Liver (tissue), 3 donors: ENCODE data around the gene MARCHF3.

Source experiments
- ATF3 ChIP-seq: IDR thresholded peaks from 2 replicates; pipeline ENCODE4 v1.6.1; 2016; ENCODE audit warnings: antibody characterized with exemption
- EGR1 ChIP-seq, 2 donors: IDR thresholded peaks; 2 replicates each; pipeline ENCODE4 v1.6.1; 2016 to 2018; ENCODE audit warnings: antibody characterized with exemption in 2 of 2, low read depth in 2 of 2
- GABPA ChIP-seq, 2 donors: IDR thresholded peaks in 1 of 2; conservative IDR thresholded peaks in 1 of 2; 2 replicates each; pipeline ENCODE4 v1.6.1; 2016; ENCODE audit warnings: antibody characterized with exemption in 2 of 2, mild to moderate bottlenecking in 1 of 2, moderate library complexity in 1 of 2
- JUND ChIP-seq, 2 donors: IDR thresholded peaks; 2 replicates each; pipeline ENCODE4 v1.6.1; 2016; ENCODE audit warnings: antibody characterized with exemption in 2 of 2
- RAD21 ChIP-seq, 2 donors: IDR thresholded peaks; 2 replicates each; pipeline ENCODE4 v1.6.1; 2016; ENCODE audit warnings: antibody characterized with exemption in 2 of 2, mild to moderate bottlenecking in 2 of 2
- RXRA ChIP-seq, 2 donors: IDR thresholded peaks; 2 replicates each; pipeline ENCODE4 v1.6.1; 2017 to 2018; ENCODE audit warnings: antibody characterized with exemption in 2 of 2, mild to moderate bottlenecking in 1 of 2
- SP1 ChIP-seq: IDR thresholded peaks from 2 replicates; pipeline ENCODE4 v1.6.1; 2018; ENCODE audit warnings: antibody characterized with exemption, mild to moderate bottlenecking
- ZBTB33 ChIP-seq: IDR thresholded peaks from 2 replicates; pipeline ENCODE4 v1.6.1; 2016; ENCODE audit warnings: antibody characterized with exemption
- TF ChIP-seq, protein P1 (sequence below): fragments of 150-350 bp; IDR thresholded peaks from 2 replicates; pipeline ENCODE4 v1.5.1; 2017; ENCODE audit warnings: improper control_type of control experiment, low read depth, low read length; ENCODE audit not compliant: missing input control
- donor health status: healthy.
- donor health status: healthy.

DNA sequence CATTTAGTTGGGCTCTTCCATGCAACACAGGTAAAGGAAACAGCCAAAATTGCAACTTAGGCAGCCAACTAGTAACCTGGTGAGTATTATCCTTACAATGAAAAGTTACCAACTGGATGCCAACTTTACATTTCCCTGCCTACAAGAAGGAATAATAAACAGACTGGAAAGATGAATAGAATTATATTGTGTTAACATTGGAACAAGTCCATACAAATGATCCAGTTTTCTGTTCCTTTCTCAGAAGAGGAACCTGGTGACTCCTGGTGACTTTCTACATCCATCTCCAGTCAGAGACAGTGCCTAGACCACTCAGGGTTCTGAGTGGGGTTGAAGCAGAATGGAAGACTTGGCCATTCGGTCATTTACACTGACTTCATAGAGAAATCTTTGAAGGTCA lies 20.6 kb downstream of the MARCHF3 start:
- TF ChIP-seq, protein P1, sequence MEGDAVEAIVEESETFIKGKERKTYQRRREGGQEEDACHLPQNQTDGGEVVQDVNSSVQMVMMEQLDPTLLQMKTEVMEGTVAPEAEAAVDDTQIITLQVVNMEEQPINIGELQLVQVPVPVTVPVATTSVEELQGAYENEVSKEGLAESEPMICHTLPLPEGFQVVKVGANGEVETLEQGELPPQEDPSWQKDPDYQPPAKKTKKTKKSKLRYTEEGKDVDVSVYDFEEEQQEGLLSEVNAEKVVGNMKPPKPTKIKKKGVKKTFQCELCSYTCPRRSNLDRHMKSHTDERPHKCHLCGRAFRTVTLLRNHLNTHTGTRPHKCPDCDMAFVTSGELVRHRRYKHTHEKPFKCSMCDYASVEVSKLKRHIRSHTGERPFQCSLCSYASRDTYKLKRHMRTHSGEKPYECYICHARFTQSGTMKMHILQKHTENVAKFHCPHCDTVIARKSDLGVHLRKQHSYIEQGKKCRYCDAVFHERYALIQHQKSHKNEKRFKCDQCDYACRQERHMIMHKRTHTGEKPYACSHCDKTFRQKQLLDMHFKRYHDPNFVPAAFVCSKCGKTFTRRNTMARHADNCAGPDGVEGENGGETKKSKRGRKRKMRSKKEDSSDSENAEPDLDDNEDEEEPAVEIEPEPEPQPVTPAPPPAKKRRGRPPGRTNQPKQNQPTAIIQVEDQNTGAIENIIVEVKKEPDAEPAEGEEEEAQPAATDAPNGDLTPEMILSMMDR = no peak
- TF ChIP-seq ATF3 = no peak
- no peak for TF ChIP-seq EGR1 (IDR thresholded peaks at IDR 0.05; ENCODE audit: low read depth in 2 of 2)
- TF ChIP-seq SP1 = no peak
- TF ChIP-seq RAD21 (IDR thresholded peaks at IDR 0.05) = no peak
- no peak for TF ChIP-seq GABPA (IDR thresholded peaks at IDR 0.05 in 1 of 2, conservative IDR thresholded peaks at IDR 0.05 in 1 of 2)
- no peak for TF ChIP-seq RXRA (IDR thresholded peaks at IDR 0.05)
- TF ChIP-seq JUND (IDR thresholded peaks at IDR 0.05) = no peak
- no peak for TF ChIP-seq ZBTB33
